Endodermal cell (in vitro differentiated cells): ENCODE measurements around the gene OR5AN1. TPM values are rescaled to one million over a fixed set of nuclear protein-coding genes. Genes with fewer than 3 reads are reported as not detected.
"Not testable (repeated sequence)": the region's sequence is repeated elsewhere in the genome, so short reads cannot be mapped to it uniquely, and the experiment has no call there.

Source experiments
- DNase-seq: peaks from one replicate; pipeline ENCODE4 v3.0.0-alpha.2; 2017
- H3K27ac ChIP-seq: 2 replicates; pipeline ENCODE4 v1.5.1; 2013; ENCODE audit warnings: mild to moderate bottlenecking, low read depth, low read length, moderate library complexity
- H3K27me3 ChIP-seq: 2 replicates; pipeline ENCODE4 v1.6.1; 2013; ENCODE audit warnings: mild to moderate bottlenecking, low read length, moderate library complexity; ENCODE audit not compliant: insufficient read depth, control insufficient read depth, poor library complexity, severe bottlenecking
- H3K36me3 ChIP-seq: 2 replicates; pipeline ENCODE4 v1.7.0; 2013; ENCODE audit warnings: mild to moderate bottlenecking, low read length, moderate library complexity; ENCODE audit not compliant: control insufficient read depth, insufficient read depth
- H3K4me1 ChIP-seq: one replicate; pipeline ENCODE4 v1.7.0; 2013; ENCODE audit warnings: low read length; ENCODE audit not compliant: control insufficient read depth, insufficient read depth
- H3K4me3 ChIP-seq: 2 replicates; pipeline ENCODE4 v1.5.1; 2013; ENCODE audit warnings: mild to moderate bottlenecking, low read length, moderate library complexity
- H3K9ac ChIP-seq: 2 replicates; pipeline ENCODE4 v1.6.1; 2013; ENCODE audit warnings: mild to moderate bottlenecking, low read length, moderate library complexity; ENCODE audit not compliant: poor library complexity, severe bottlenecking; ENCODE audit errors: extremely low read depth
- H3K9me3 ChIP-seq: 2 replicates; pipeline ENCODE4 v1.6.1; 2013; ENCODE audit warnings: mild to moderate bottlenecking, low read length, moderate library complexity; ENCODE audit not compliant: control insufficient read depth
- H3K27ac Mint-ChIP-seq: 2 replicates; pipeline ENCODE4 v1.8.0; 2020; ENCODE audit warnings: mixed read lengths
- H3K27me3 Mint-ChIP-seq: 2 replicates; pipeline ENCODE4 v1.8.0; 2021; ENCODE audit warnings: mild to moderate bottlenecking, mixed read lengths; ENCODE audit not compliant: insufficient read depth
- H3K36me3 Mint-ChIP-seq: 2 replicates; pipeline ENCODE4 v1.8.0; 2020; ENCODE audit warnings: low read depth, mixed read lengths
- H3K4me1 Mint-ChIP-seq: 2 replicates; pipeline ENCODE4 v1.8.0; 2020; ENCODE audit warnings: mixed read lengths
- H3K4me3 Mint-ChIP-seq: 2 replicates; pipeline ENCODE4 v1.8.0; 2020; ENCODE audit warnings: mild to moderate bottlenecking, moderate library complexity, mixed read lengths
- H3K9me3 Mint-ChIP-seq: 2 replicates; pipeline ENCODE4 v1.8.0; 2020; ENCODE audit warnings: mild to moderate bottlenecking, mixed read lengths
- WGBS, 2 experiments: methylation state at CpG; one replicate each; pipeline versions ENCODE4 v1.1.5 to v1.1.7; 2013; ENCODE audit warnings: missing lambda C conversion rate in 2 of 2, mixed read lengths in 1 of 2; ENCODE audit not compliant: insufficient coverage in 1 of 2, insufficient read length in 1 of 2; 5-methylcytosine and 5-hydroxymethylcytosine counted together
- total RNA-seq, 2 donors: library from RNA; stranded (reverse); fragmentation: NEBNext Ultra II Directional in 1 of 2; extraction: Animal tissue kit (Norgen Biotek cat#: 25700) in 1 of 2; gene quantifications; 2 replicates in 1 of 2; 3 replicates in 1 of 2; pipeline ENCODE4 v1.2.1, GENCODE V29; 2021
- TF ChIP-seq, protein P1 (sequence below): fragments of 200-600 bp; sonication (generic); conservative IDR thresholded peaks from 2 replicates; pipeline ENCODE4 v1.5.0; 2021; ENCODE audit warnings: antibody characterized with exemption, mild to moderate bottlenecking

Gene OR5AN1
- total RNA-seq, 2 donors from 2014 or later: not detected

DNA sequence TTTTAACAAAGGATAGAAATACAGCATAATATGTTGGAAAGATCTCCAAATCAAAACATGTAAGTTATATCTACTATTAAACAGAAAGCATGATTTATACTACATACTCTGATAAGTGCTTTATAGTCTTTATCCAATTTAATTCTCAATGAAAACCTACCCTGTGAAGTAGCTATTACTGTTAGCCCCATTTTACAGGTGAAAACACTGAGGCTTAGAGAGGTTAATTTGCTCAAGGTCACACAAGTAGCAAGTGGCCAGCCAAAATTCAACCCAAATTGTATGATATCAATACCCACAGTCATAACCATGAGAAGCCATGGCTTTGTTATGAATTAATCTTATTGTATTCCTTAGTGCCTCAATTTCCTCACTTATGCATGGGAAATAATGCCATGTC is 675 bp upstream of the OR5AN1 start:
- Histone ChIP-seq H3K36me3 (no peaks in the 10 kb centered on the region), H3K9ac (no peak overlapping the region), H3K27me3 (no peaks in the 10 kb centered on the region), H3K4me1 (no peaks in the 10 kb centered on the region), H3K9me3 (peaks cover 17% of the 10 kb centered on the region), H3K4me3 (no peak overlapping the region), H3K27ac (no peak overlapping the region)
- peaks cover 32% of the 10 kb centered on the region for H3K9me3 Mint-ChIP-seq
- H3K4me3 Mint-ChIP-seq: no peak overlapping the region
- H3K36me3 Mint-ChIP-seq: no peaks in the 10 kb centered on the region
- H3K27me3 Mint-ChIP-seq: no peaks in the 10 kb centered on the region
- H3K27ac Mint-ChIP-seq: no peak overlapping the region
- DNase-seq: no peak
- TF ChIP-seq, protein P1, sequence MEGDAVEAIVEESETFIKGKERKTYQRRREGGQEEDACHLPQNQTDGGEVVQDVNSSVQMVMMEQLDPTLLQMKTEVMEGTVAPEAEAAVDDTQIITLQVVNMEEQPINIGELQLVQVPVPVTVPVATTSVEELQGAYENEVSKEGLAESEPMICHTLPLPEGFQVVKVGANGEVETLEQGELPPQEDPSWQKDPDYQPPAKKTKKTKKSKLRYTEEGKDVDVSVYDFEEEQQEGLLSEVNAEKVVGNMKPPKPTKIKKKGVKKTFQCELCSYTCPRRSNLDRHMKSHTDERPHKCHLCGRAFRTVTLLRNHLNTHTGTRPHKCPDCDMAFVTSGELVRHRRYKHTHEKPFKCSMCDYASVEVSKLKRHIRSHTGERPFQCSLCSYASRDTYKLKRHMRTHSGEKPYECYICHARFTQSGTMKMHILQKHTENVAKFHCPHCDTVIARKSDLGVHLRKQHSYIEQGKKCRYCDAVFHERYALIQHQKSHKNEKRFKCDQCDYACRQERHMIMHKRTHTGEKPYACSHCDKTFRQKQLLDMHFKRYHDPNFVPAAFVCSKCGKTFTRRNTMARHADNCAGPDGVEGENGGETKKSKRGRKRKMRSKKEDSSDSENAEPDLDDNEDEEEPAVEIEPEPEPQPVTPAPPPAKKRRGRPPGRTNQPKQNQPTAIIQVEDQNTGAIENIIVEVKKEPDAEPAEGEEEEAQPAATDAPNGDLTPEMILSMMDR: no peak
- H3K4me1 Mint-ChIP-seq: no peaks in the 10 kb centered on the region

- no peak overlapping the region for H3K4me3 ChIP-seq
- Mint-ChIP-seq H3K9me3 (peaks cover 58% of the 10 kb centered on the region), H3K27ac (no peak overlapping the region), H3K27me3 (no peaks in the 10 kb centered on the region), H3K4me1 (no peaks in the 10 kb centered on the region), H3K4me3 (no peak overlapping the region), H3K36me3 (no peaks in the 10 kb centered on the region)
- H3K9me3 ChIP-seq: peaks cover 7% of the 10 kb centered on the region
- no peak overlapping the region for H3K9ac ChIP-seq
- H3K36me3 ChIP-seq: no peaks in the 10 kb centered on the region
- H3K27ac ChIP-seq: no peak overlapping the region
- TF ChIP-seq, protein P1: no peak
- H3K27me3 ChIP-seq: no peaks in the 10 kb centered on the region
- DNase-seq: no peak
- H3K4me1 ChIP-seq: no peaks in the 10 kb centered on the region
Measured at GRCh38 chr11:59365232-59366018, 6.7 kb downstream of the OR5AN1 start.

GRCh38 chr11:59368238-59369022 is 9.7 kb downstream of the OR5AN1 start:
- H3K9ac ChIP-seq: no peak overlapping the region
- no peak for DNase-seq
- Mint-ChIP-seq H3K27ac (no peak overlapping the region), H3K9me3 (peaks cover 80% of the 10 kb centered on the region), H3K4me3 (no peak overlapping the region), H3K36me3 (no peaks in the 10 kb centered on the region), H3K4me1 (no peaks in the 10 kb centered on the region), H3K27me3 (no peaks in the 10 kb centered on the region)
- H3K27me3 ChIP-seq: no peaks in the 10 kb centered on the region
- TF ChIP-seq, protein P1: no peak
- H3K9me3 ChIP-seq: peaks cover 14% of the 10 kb centered on the region
- no peaks in the 10 kb centered on the region for H3K36me3 ChIP-seq
- no peak overlapping the region for H3K27ac ChIP-seq
- no peaks in the 10 kb centered on the region for H3K4me1 ChIP-seq
- no peak overlapping the region for H3K4me3 ChIP-seq
- 61 to 80% methylated on average over 4 to 8 of the region's 8 CpGs for WGBS, 2 experiments

- H3K27me3 Mint-ChIP-seq, DNase-seq, H3K36me3 Mint-ChIP-seq, H3K4me1 Mint-ChIP-seq, H3K9ac ChIP-seq, H3K27ac Mint-ChIP-seq, H3K27me3 ChIP-seq, H3K4me3 ChIP-seq, H3K4me3 Mint-ChIP-seq, H3K9me3 ChIP-seq, H3K36me3 ChIP-seq, H3K27ac ChIP-seq, H3K4me1 ChIP-seq: not testable (repeated sequence)
- peaks cover 73% of the 10 kb centered on the region for H3K9me3 Mint-ChIP-seq
- WGBS, 2 experiments: 50 to 75% methylated on average over 3 of the region's 3 CpGs
Measured at GRCh38 chr11:59372324-59372723, 13.6 kb downstream of the OR5AN1 start.
